H1 (cell line): ENCODE data around the gene GEMIN7. TPM values are rescaled to one million over a fixed set of nuclear protein-coding genes. Genes with fewer than 3 reads are reported as not detected.

ENCODE experiments used
- CTCF ChIA-PET: fragments of 300-600 bp; sonication (Branson Sonifier 250); formaldehyde crosslinking; loops from one replicate; lab custom pipeline; 2021; ENCODE audit not compliant: partially characterized antibody; lab: Charles Lee
- POLR2A ChIA-PET: fragments of 300-600 bp; sonication (Branson Sonifier 250); formaldehyde crosslinking; loops from one replicate; lab custom pipeline; 2021; ENCODE audit warnings: inconsistent platforms; ENCODE audit not compliant: partially characterized antibody; lab: Charles Lee
- DNase-seq, 2 experiments: peaks; one replicate each; pipeline versions ENCODE4 v3.0.0 to v3.0.0-alpha.2; 2010 to 2022; ENCODE audit warnings: low spot score in 2 of 2, low read depth in 1 of 2, mixed read lengths in 1 of 2
- FAIRE-seq: peaks from 2 replicates; lab custom pipeline; 2011; peaks lifted over from hg19 to GRCh38; lab: Jason Lieb, UNC
- H2AFZ ChIP-seq: 2 replicates; pipeline ENCODE4 v1.8.1; 2012; ENCODE audit warnings: low read length, inconsistent platforms
- H2AK5ac ChIP-seq: 2 replicates; pipeline ENCODE4 v1.6.1; 2013; ENCODE audit warnings: low read depth, low read length
- H2BK120ac ChIP-seq: replicated peaks from 2 replicates; pipeline ENCODE3; 2013; ENCODE audit warnings: low read depth, low read length, inconsistent platforms
- H2BK12ac ChIP-seq: 2 replicates; pipeline ENCODE4 v1.6.1; 2013; ENCODE audit warnings: low read depth, low read length
- H2BK15ac ChIP-seq: 2 replicates; pipeline ENCODE4 v1.6.1; 2013; ENCODE audit warnings: low read length
- H2BK20ac ChIP-seq: 2 replicates; pipeline ENCODE4 v1.6.1; 2013; ENCODE audit warnings: low read length
- H2BK5ac ChIP-seq: 2 replicates; pipeline ENCODE4 v1.6.1; 2013; ENCODE audit warnings: low read depth, low read length
- H3K14ac ChIP-seq: 2 replicates; pipeline ENCODE4 v1.6.1; 2013; ENCODE audit warnings: inconsistent platforms; ENCODE audit not compliant: insufficient read length
- H3K18ac ChIP-seq: 2 replicates; pipeline ENCODE4 v1.6.1; 2013; ENCODE audit warnings: low read length; ENCODE audit errors: extremely low read depth
- H3K23ac ChIP-seq: 2 replicates; pipeline ENCODE4 v1.6.1; 2013; ENCODE audit warnings: inconsistent platforms; ENCODE audit not compliant: insufficient read length
- H3K23me2 ChIP-seq: 2 replicates; pipeline ENCODE4 v1.6.1; 2013; ENCODE audit warnings: low read depth, low read length
- H3K27ac ChIP-seq: 2 replicates; pipeline ENCODE4 v1.6.1; 2011; ENCODE audit warnings: low read depth, low read length, inconsistent platforms
- H3K27me3 ChIP-seq, 4 experiments: replicated peaks in 1 of 4; 1 replicate in 1 of 4; 2 replicates in 3 of 4; pipeline versions ENCODE4 v1.6.1 to v1.8.1; 2011 to 2013; ENCODE audit warnings: low read length in 3 of 4, mild to moderate bottlenecking in 3 of 4, inconsistent platforms in 2 of 4, mixed read lengths in 2 of 4, moderate library complexity in 1 of 4; ENCODE audit not compliant: control insufficient read depth in 3 of 4, insufficient read depth in 3 of 4; ENCODE audit errors: extremely low read depth in 1 of 4
- H3K36me3 ChIP-seq, 4 experiments: 2 replicates each; pipeline versions ENCODE4 v1.6.1 to v1.8.1; 2011 to 2013; ENCODE audit warnings: mild to moderate bottlenecking in 4 of 4, low read length in 3 of 4, moderate library complexity in 2 of 4, control low read depth in 1 of 4, inconsistent platforms in 1 of 4; ENCODE audit not compliant: insufficient read depth in 4 of 4, control insufficient read depth in 2 of 4
- H3K4ac ChIP-seq: replicated peaks from 2 replicates; pipeline ENCODE3; 2013; ENCODE audit warnings: low read length, low read depth, mixed read lengths, inconsistent platforms; ENCODE audit not compliant: insufficient read length
- H3K4me1 ChIP-seq, 4 experiments: replicated peaks in 1 of 4; 1 replicate in 1 of 4; 2 replicates in 3 of 4; pipeline versions ENCODE4 v1.6.1 to v1.8.1; 2011 to 2013; ENCODE audit warnings: low read length in 3 of 4, inconsistent platforms in 2 of 4, mixed read lengths in 1 of 4; ENCODE audit not compliant: insufficient read depth in 4 of 4, control insufficient read depth in 3 of 4
- H3K4me2 ChIP-seq, 2 experiments: 2 replicates each; pipeline versions ENCODE4 v1.6.1 to v1.8.1; 2011 to 2013; ENCODE audit warnings: low read depth in 2 of 2, low read length in 2 of 2, control low read depth in 1 of 2, inconsistent platforms in 1 of 2, mild to moderate bottlenecking in 1 of 2; ENCODE audit not compliant: insufficient read depth in 1 of 2
- H3K4me3 ChIP-seq, 4 experiments: fragments of 200-600, 300-600 bp in 1 of 4; sonication (generic), shearing (Covaris generic), sonication (Bioruptor Twin) in 1 of 4; 2 replicates each; pipeline versions ENCODE4 v1.5.1 to v1.8.1; 2011 to 2016; ENCODE audit warnings: low read length in 4 of 4, low read depth in 3 of 4, control low read depth in 2 of 4, inconsistent platforms in 2 of 4, mild to moderate bottlenecking in 2 of 4, mixed read lengths in 1 of 4, moderate library complexity in 1 of 4; ENCODE audit not compliant: insufficient read depth in 2 of 4; ENCODE audit errors: extremely low read depth in 1 of 4
- H3K56ac ChIP-seq: replicated peaks from 2 replicates; pipeline ENCODE3; 2013; ENCODE audit warnings: low read depth, mild to moderate bottlenecking, mixed read lengths, low read length, inconsistent platforms; ENCODE audit not compliant: insufficient read length
- H3K79me1 ChIP-seq: 2 replicates; pipeline ENCODE4 v1.6.1; 2013; ENCODE audit warnings: low read depth, low read length, control low read depth
- H3K79me2 ChIP-seq, 2 experiments: 2 replicates each; pipeline versions ENCODE4 v1.6.1 to v1.8.1; 2012 to 2013; ENCODE audit warnings: low read length in 2 of 2, mild to moderate bottlenecking in 2 of 2, inconsistent platforms in 1 of 2; ENCODE audit not compliant: insufficient read depth in 2 of 2, control insufficient read depth in 1 of 2
- H3K9ac ChIP-seq, 4 experiments: replicated peaks in 1 of 4; 1 replicate in 1 of 4; 2 replicates in 3 of 4; pipeline versions ENCODE4 v1.6.1 to v1.8.1; 2011 to 2013; ENCODE audit warnings: low read depth in 3 of 4, low read length in 3 of 4, control low read depth in 2 of 4, mild to moderate bottlenecking in 2 of 4, moderate library complexity in 2 of 4, inconsistent platforms in 1 of 4; ENCODE audit errors: extremely low read depth in 1 of 4
- H3K9me3 ChIP-seq, 2 experiments: 2 replicates each; pipeline versions ENCODE4 v1.6.1 to v1.8.1; 2012 to 2013; ENCODE audit warnings: mild to moderate bottlenecking in 2 of 2, moderate library complexity in 2 of 2, control low read depth in 1 of 2, inconsistent platforms in 1 of 2, low read depth in 1 of 2, low read length in 1 of 2, mixed read lengths in 1 of 2; ENCODE audit not compliant: insufficient read depth in 2 of 2
- H4K20me1 ChIP-seq, 2 experiments: replicated peaks in 1 of 2; 2 replicates each; pipeline versions ENCODE3 to v1.8.1; 2011 to 2013; ENCODE audit warnings: inconsistent platforms in 2 of 2, low read length in 2 of 2, mild to moderate bottlenecking in 1 of 2; ENCODE audit not compliant: insufficient read depth in 2 of 2, control insufficient read depth in 1 of 2
- H4K5ac ChIP-seq: 2 replicates; pipeline ENCODE4 v1.6.1; 2013; ENCODE audit warnings: low read length, low read depth, mixed read lengths, inconsistent platforms; ENCODE audit not compliant: insufficient read length
- H4K8ac ChIP-seq: 2 replicates; pipeline ENCODE4 v1.8.0; 2013; ENCODE audit warnings: mild to moderate bottlenecking, moderate library complexity, low read length, inconsistent platforms; ENCODE audit not compliant: insufficient read depth; ENCODE audit errors: extremely low read depth
- H4K91ac ChIP-seq: replicated peaks from 2 replicates; pipeline ENCODE3; 2013; ENCODE audit warnings: low read length, mixed read lengths, inconsistent platforms; ENCODE audit not compliant: insufficient read length
- CTCF ChIP-seq, 3 experiments: IDR thresholded peaks; 1 replicate in 2 of 3; 2 replicates in 1 of 3; pipeline versions ENCODE4 v1.5.1 to v1.6.1; 2011; ENCODE audit warnings: low read length in 3 of 3, mild to moderate bottlenecking in 3 of 3, inconsistent platforms in 2 of 3, low read depth in 1 of 3, moderate library complexity in 1 of 3; ENCODE audit not compliant: insufficient read depth in 1 of 3; ENCODE audit errors: control extremely low read depth in 1 of 3
- HDAC2 ChIP-seq, 2 experiments: fragments of 300-600 bp in 1 of 2; sonication (generic) in 1 of 2; IDR thresholded peaks; 2 replicates each; pipeline ENCODE4 v1.6.1; 2011 to 2012; ENCODE audit warnings: low read depth in 2 of 2, low read length in 2 of 2, mild to moderate bottlenecking in 2 of 2, moderate library complexity in 2 of 2, borderline replicate concordance in 1 of 2, inconsistent platforms in 1 of 2
- POU5F1 ChIP-seq: IDR thresholded peaks from 2 replicates; pipeline ENCODE4 v1.6.1; 2011; ENCODE audit warnings: low read depth, mild to moderate bottlenecking, low read length, moderate library complexity
- SIRT6 ChIP-seq: IDR thresholded peaks from one replicate; pipeline ENCODE4 v1.7.1; 2012; ENCODE audit warnings: low read length, inconsistent platforms
- TAF7 ChIP-seq: optimal IDR thresholded peaks from 2 replicates; pipeline ENCODE3; 2011; ENCODE audit warnings: low read depth, mild to moderate bottlenecking, inconsistent platforms, low read length, moderate library complexity, borderline replicate concordance
- WGBS, 2 experiments: shearing (Covaris generic) in 1 of 2; methylation state at CpG; one replicate each; pipeline versions ENCODE4 v1.1.6 to v1.1.7; 2013 to 2015; ENCODE audit warnings: low lambda C conversion rate in 2 of 2, mixed read lengths in 2 of 2, inconsistent platforms in 1 of 2, low coverage in 1 of 2, missing lambda C conversion rate in 1 of 2; ENCODE audit not compliant: insufficient replicate concordance in 2 of 2, insufficient coverage in 1 of 2, insufficient read length in 1 of 2; ENCODE audit errors: extremely low coverage in 1 of 2, missing lambda C conversion rate in 1 of 2; 5-methylcytosine and 5-hydroxymethylcytosine counted together
- polyA plus RNA-seq, 7 experiments: library from polyadenylated mRNA; depleted of rRNA in 3 of 7; stranded (reverse) in 5 of 7; unstranded in 2 of 7; fragments of >200 nt in 5 of 7; fragments of 200-250 nt in 2 of 7; gene quantifications; 1 replicate in 5 of 7; 2 replicates in 1 of 7; 4 replicates in 1 of 7; pipeline versions ENCODE4 v1.2.1 to v1.2.3, GENCODE V29; 2011 to 2013; ENCODE audit warnings: missing spikeins in 2 of 7, mixed read lengths in 2 of 7
- total RNA-seq: library from RNA; stranded (reverse); fragmentation: NEBNext Ultra II Directional; extraction: Animal tissue kit (Norgen Biotek cat#: 25700); gene quantifications from 2 replicates; pipeline ENCODE4 v1.2.1, GENCODE V29; 2021
- TF ChIP-seq, protein P1 (sequence below): IDR thresholded peaks from 2 replicates; pipeline ENCODE4 v1.6.1; 2011; ENCODE audit warnings: low read depth, mild to moderate bottlenecking, low read length; ENCODE audit not compliant: insufficient read depth

Gene GEMIN7
- total and polyA plus RNA-seq, 2 of the 8 experiments (the other 6 are each of a cell fraction or from before 2014, with no cell fraction given) = 48.0 to 91.6 TPM

GRCh38 chr19:45071969-45072790 is 6.9 kb upstream of the GEMIN7 start:
- H2BK120ac ChIP-seq = no peak overlapping the region
- no peaks in the 10 kb centered on the region for H3K9me3 ChIP-seq
- no peak overlapping the region for H2BK5ac ChIP-seq
- H3K23me2 ChIP-seq = peaks cover 6% of the 10 kb centered on the region; the same call in 1 of the 2 replicates
- H3K36me3 ChIP-seq = peaks cover 2 to 40% (median 20%) of the 10 kb centered on the region in 4 experiments; a peak in 6 of 8 replicates
- H3K23ac ChIP-seq = no peak overlapping the region
- no peak overlapping the region for H2BK20ac ChIP-seq
- H2BK12ac ChIP-seq = no peak overlapping the region
- H2AFZ ChIP-seq = no peak overlapping the region
- no peak overlapping the region for H4K5ac ChIP-seq
- ChIA-PET CTCF (interaction anchor here (0.6 to 2.1 kb wide), 11 partner anchors 10 to 119 kb away, joined by 3 to 11 read pairs (median 4); no protein-coding TSS in a partner anchor), POLR2A (interaction anchor here (0.6 to 3.4 kb wide), 15 partner anchors 11 to 221 kb away, joined by 3 to 16 read pairs (median 3); partner anchors contain the start of gene PPP1R37)
- no peak overlapping the region for H3K4me3 ChIP-seq
- no peak overlapping the region for H3K14ac ChIP-seq
- H4K20me1 ChIP-seq = peaks cover 2 to 5% of the 10 kb centered on the region in 2 experiments
- H2BK15ac ChIP-seq = no peak overlapping the region
- no peak overlapping the region for H3K27ac ChIP-seq
- WGBS, 2 experiments = 91% methylated on average over 32 of the region's 34 CpGs; no CpG with 5 or more reads in 1 of the 2 experiments
- H2AK5ac ChIP-seq = no peak overlapping the region
- H3K18ac ChIP-seq = no peak overlapping the region
- no peak overlapping the region for H3K4me2 ChIP-seq
- no peak overlapping the region for H3K4ac ChIP-seq
- no peaks in the 10 kb centered on the region for H3K27me3 ChIP-seq
- no peak overlapping the region for H3K56ac ChIP-seq
- DNase-seq (peak in 1 of 2 experiments; percentile 60), FAIRE-seq (no peak)
- H4K91ac ChIP-seq = no peak overlapping the region
- H4K8ac ChIP-seq = 0 out of 2 replicates have a peak overlapping the region, but pooled peaks have one; percentile 9
- peaks cover 6 to 16% (median 9%) of the 10 kb centered on the region in 4 experiments; a peak in 6 of 7 replicates for H3K4me1 ChIP-seq
- no peak overlapping the region for H3K9ac ChIP-seq
- H3K79me2 ChIP-seq = peaks cover 0 to 10% of the 10 kb centered on the region in 2 experiments; a peak in 2 of 4 replicates
- no peaks in the 10 kb centered on the region for H3K79me1 ChIP-seq
- TF ChIP-seq TAF7 = no peak
- TF ChIP-seq HDAC2 (IDR thresholded peaks at IDR 0.05; ENCODE audit: borderline replicate concordance in 1 of 2, low read depth in 2 of 2, low read length in 2 of 2) = no peak
- no peak for TF ChIP-seq SIRT6
- TF ChIP-seq POU5F1 = no peak
- TF ChIP-seq, protein P1, sequence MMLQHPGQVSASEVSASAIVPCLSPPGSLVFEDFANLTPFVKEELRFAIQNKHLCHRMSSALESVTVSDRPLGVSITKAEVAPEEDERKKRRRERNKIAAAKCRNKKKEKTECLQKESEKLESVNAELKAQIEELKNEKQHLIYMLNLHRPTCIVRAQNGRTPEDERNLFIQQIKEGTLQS = no peak
- TF ChIP-seq CTCF (IDR thresholded peaks at IDR 0.05; ENCODE audit: control extremely low read depth in 1 of 3, insufficient read depth in 1 of 3, low read depth in 1 of 3, low read length in 3 of 3) = peak in 2 of 3 experiments; percentile 6 to 17; a peak in 1 of 4 replicates
